Loucy (cell line): Measurements from ENCODE around the gene ATP13A3.

Source experiments
- H2AFZ ChIP-seq: fragments of 200-600 bp; sonication (generic); 2 replicates; pipeline ENCODE4 v1.6.0; 2016; ENCODE audit warnings: antibody characterized with exemption, mild to moderate bottlenecking, low read length, moderate library complexity
- H3F3A ChIP-seq: fragments of 200-600 bp; 2 replicates; pipeline ENCODE4 v1.6.0; 2016; ENCODE audit warnings: antibody characterized with exemption, low read depth, mild to moderate bottlenecking
- H3K27me3 ChIP-seq: fragments of 200-600 bp; sonication (generic); 2 replicates; pipeline ENCODE4 v1.6.1; 2014; ENCODE audit warnings: low read length, mild to moderate bottlenecking; ENCODE audit not compliant: insufficient read depth, poor library complexity, severe bottlenecking
- H3K36me3 ChIP-seq: fragments of 200-600 bp; sonication (generic); 2 replicates; pipeline ENCODE4 v1.6.1; 2016; ENCODE audit warnings: low read length; ENCODE audit not compliant: insufficient read depth
- H3K4me1 ChIP-seq: fragments of 200-600 bp; sonication (generic); 2 replicates; pipeline ENCODE4 v1.5.1; 2014; ENCODE audit warnings: low read length, mild to moderate bottlenecking; ENCODE audit not compliant: insufficient read depth, poor library complexity, severe bottlenecking
- H3K4me2 ChIP-seq: fragments of 200-600 bp; sonication (generic); 2 replicates; pipeline ENCODE4 v1.6.0; 2014; ENCODE audit warnings: antibody characterized with exemption, low read length, low read depth, mild to moderate bottlenecking; ENCODE audit not compliant: poor library complexity, severe bottlenecking
- H3K4me3 ChIP-seq: fragments of 200-600 bp; sonication (generic); 2 replicates; pipeline ENCODE4 v1.5.1; 2014; ENCODE audit warnings: low read length, mild to moderate bottlenecking, mixed read lengths; ENCODE audit not compliant: poor library complexity, severe bottlenecking
- H3K79me2 ChIP-seq: fragments of 200-600 bp; sonication (generic); 2 replicates; pipeline ENCODE4 v1.6.1; 2014; ENCODE audit warnings: low read length; ENCODE audit not compliant: insufficient read depth
- H3K9ac ChIP-seq: fragments of 200-600 bp; sonication (generic); 2 replicates; pipeline ENCODE4 v1.6.0; 2014; ENCODE audit warnings: mild to moderate bottlenecking, low read depth, low read length, moderate library complexity; ENCODE audit not compliant: poor library complexity, severe bottlenecking
- H3K9me2 ChIP-seq: fragments of 200-600 bp; sonication (generic); replicated peaks from 2 replicates; pipeline ENCODE4 v1.6.1; 2016; ENCODE audit warnings: low read depth, low read length, mixed read lengths
- H3K9me3 ChIP-seq: fragments of 200-600 bp; sonication (generic); 2 replicates; pipeline ENCODE4 v1.6.1; 2014; ENCODE audit warnings: mild to moderate bottlenecking, antibody characterized with exemption, low read length, low read depth; ENCODE audit not compliant: insufficient read depth
- H4K20me1 ChIP-seq: fragments of 200-600 bp; sonication (generic); 2 replicates; pipeline ENCODE4 v1.6.0; 2014; ENCODE audit warnings: antibody characterized with exemption, low read length, mild to moderate bottlenecking; ENCODE audit not compliant: insufficient read depth, poor library complexity, severe bottlenecking
- EZH2phosphoT487 ChIP-seq: fragments of 200-600 bp; IDR thresholded peaks from 2 replicates; pipeline ENCODE4 v1.6.1; 2018; ENCODE audit warnings: antibody characterized with exemption, mild to moderate bottlenecking, moderate library complexity, borderline replicate concordance
- TF ChIP-seq, protein P1 (sequence below): fragments of 200-600 bp; sonication (generic); conservative IDR thresholded peaks from 2 replicates; pipeline ENCODE4 v1.5.1; 2014; ENCODE audit warnings: mild to moderate bottlenecking, antibody characterized with exemption, low read length

The ATP13A3 gene

DNA sequence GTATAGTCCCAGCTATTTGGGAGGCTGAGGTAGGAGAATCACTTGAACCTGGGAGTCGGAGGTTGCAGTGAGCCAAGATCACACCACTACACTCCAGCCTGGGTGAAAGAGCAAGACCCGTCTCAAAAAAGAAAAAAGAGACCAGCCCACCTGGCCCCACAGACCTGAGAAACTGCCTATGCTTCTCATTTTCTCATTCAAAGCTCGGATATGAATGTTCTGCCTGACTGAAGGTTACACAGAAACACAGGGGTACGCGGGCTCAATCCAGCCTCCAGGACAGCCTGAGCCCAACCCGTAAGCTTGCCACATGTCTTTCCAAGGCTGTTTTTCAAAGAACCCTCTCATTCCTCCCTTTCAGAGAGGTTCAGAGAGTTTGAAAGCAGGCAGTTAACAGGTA lies 107.6 kb downstream of the ATP13A3 start:
- TF ChIP-seq, protein P1, sequence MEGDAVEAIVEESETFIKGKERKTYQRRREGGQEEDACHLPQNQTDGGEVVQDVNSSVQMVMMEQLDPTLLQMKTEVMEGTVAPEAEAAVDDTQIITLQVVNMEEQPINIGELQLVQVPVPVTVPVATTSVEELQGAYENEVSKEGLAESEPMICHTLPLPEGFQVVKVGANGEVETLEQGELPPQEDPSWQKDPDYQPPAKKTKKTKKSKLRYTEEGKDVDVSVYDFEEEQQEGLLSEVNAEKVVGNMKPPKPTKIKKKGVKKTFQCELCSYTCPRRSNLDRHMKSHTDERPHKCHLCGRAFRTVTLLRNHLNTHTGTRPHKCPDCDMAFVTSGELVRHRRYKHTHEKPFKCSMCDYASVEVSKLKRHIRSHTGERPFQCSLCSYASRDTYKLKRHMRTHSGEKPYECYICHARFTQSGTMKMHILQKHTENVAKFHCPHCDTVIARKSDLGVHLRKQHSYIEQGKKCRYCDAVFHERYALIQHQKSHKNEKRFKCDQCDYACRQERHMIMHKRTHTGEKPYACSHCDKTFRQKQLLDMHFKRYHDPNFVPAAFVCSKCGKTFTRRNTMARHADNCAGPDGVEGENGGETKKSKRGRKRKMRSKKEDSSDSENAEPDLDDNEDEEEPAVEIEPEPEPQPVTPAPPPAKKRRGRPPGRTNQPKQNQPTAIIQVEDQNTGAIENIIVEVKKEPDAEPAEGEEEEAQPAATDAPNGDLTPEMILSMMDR = no peak
- TF ChIP-seq EZH2phosphoT487 = no peak
- no peaks in the 10 kb centered on the region for H3F3A ChIP-seq
- H3K9ac ChIP-seq = no peak overlapping the region
- no peak overlapping the region for H3K4me3 ChIP-seq
- no peak overlapping the region for H3K4me2 ChIP-seq
- H4K20me1 ChIP-seq = no peaks in the 10 kb centered on the region
- H3K4me1 ChIP-seq = no peaks in the 10 kb centered on the region
- no peaks in the 10 kb centered on the region for H3K79me2 ChIP-seq
- no peaks in the 10 kb centered on the region for H3K27me3 ChIP-seq
- H3K9me3 ChIP-seq = no peaks in the 10 kb centered on the region
- H3K36me3 ChIP-seq = no peaks in the 10 kb centered on the region
- H2AFZ ChIP-seq = no peak overlapping the region
- no peaks in the 10 kb centered on the region for H3K9me2 ChIP-seq

DNA sequence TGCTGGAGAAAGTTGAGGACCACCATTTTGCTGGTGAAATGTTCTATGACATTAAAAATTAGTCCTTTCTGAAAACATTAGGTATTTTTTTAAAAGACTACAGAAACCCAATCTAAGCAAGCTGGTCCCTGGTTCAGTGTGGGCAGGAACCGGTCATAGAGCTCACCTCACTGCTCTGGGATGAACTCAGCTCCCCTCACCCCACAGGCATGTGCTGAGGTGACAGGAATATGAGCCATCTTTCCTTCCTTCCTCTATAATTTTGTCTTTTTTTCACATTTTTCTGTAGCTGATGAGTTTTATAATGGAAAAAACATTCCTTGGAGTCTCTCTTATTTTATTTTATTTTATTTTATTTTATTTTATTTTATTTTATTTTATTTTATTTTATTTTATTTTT lies 109.1 kb downstream of the ATP13A3 start:
- no peak overlapping the region for H3K4me3 ChIP-seq
- no peaks in the 10 kb centered on the region for H3K9me3 ChIP-seq
- no peak overlapping the region for H2AFZ ChIP-seq
- no peaks in the 10 kb centered on the region for H3K79me2 ChIP-seq
- H3K36me3 ChIP-seq = no peaks in the 10 kb centered on the region
- H3K4me1 ChIP-seq = no peaks in the 10 kb centered on the region
- H3K9ac ChIP-seq = no peak overlapping the region
- no peaks in the 10 kb centered on the region for H4K20me1 ChIP-seq
- no peak overlapping the region for H3K4me2 ChIP-seq
- H3K9me2 ChIP-seq = no peaks in the 10 kb centered on the region
- no peaks in the 10 kb centered on the region for H3F3A ChIP-seq
- TF ChIP-seq, protein P1 = no peak
- TF ChIP-seq EZH2phosphoT487 = no peak
- no peaks in the 10 kb centered on the region for H3K27me3 ChIP-seq

DNA sequence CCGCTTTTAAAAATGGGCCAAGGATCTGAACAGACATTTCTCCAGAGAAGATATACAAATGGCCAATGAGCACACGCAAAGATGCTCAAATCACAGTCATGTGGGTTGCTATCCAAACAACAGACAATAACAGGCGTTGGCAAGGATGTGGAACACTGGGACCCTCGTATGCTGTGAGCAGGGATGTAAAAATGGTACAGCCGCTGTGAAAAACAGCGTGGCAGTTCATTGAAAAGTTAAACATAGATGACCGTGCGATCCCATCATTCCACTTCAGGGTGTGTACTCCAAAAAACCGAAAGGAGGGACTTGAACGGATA lies 110.6 kb downstream of the ATP13A3 start:
- Histone ChIP-seq H3K36me3 (no peaks in the 10 kb centered on the region), H3F3A (no peaks in the 10 kb centered on the region), H3K4me2 (no peak overlapping the region), H4K20me1 (no peaks in the 10 kb centered on the region), H3K4me1 (no peaks in the 10 kb centered on the region), H3K9me2 (no peaks in the 10 kb centered on the region), H3K4me3 (no peak overlapping the region), H3K9ac (no peak overlapping the region), H3K9me3 (no peaks in the 10 kb centered on the region), H2AFZ (no peak overlapping the region), H3K79me2 (no peaks in the 10 kb centered on the region), H3K27me3 (no peaks in the 10 kb centered on the region)
- no peak for TF ChIP-seq EZH2phosphoT487
- TF ChIP-seq, protein P1 = no peak
